K562 (cell line): ENCODE measurements around the gene MT1A. TPM values are rescaled to one million over a fixed set of nuclear protein-coding genes. Genes with fewer than 3 reads are reported as not detected.

Experiments
- CBFA2T2 ChIP-seq: fragments of 450-650 bp; conservative IDR thresholded peaks from 2 replicates; pipeline ENCODE4 v1.6.1; 2017; ENCODE audit warnings: mild to moderate bottlenecking
- CREB1 ChIP-seq, 2 experiments: sonication (generic) in 1 of 2; formaldehyde crosslinking in 1 of 2; IDR thresholded peaks; 2 replicates each; pipeline versions ENCODE4 v1.6.1 to v1.8.0; 2012 to 2022; ENCODE audit warnings: inconsistent platforms in 1 of 2, mild to moderate bottlenecking in 1 of 2, missing genetic modification reagents in 1 of 2, moderate library complexity in 1 of 2
- THRAP3 ChIP-seq: fragments of 450-650 bp; IDR thresholded peaks from 2 replicates; pipeline ENCODE4 v1.6.1; 2016; ENCODE audit warnings: mild to moderate bottlenecking, inconsistent platforms, borderline replicate concordance
- polyA plus RNA-seq, 8 experiments: library from polyadenylated mRNA; depleted of rRNA in 4 of 8; stranded (reverse) in 5 of 8; unstranded in 3 of 8; fragments of >200 nt; fragmentation: Nextera tagmentation in 2 of 8; fragmentation: Illumina TruSeq in 1 of 8; extraction: Ambion mirVana in 2 of 8; extraction: Trizol in 1 of 8; gene quantifications; 2 replicates each; pipeline versions ENCODE4 v1.2.1 to v1.2.3, GENCODE V29; 2011 to 2014; ENCODE audit warnings: inconsistent platforms in 1 of 8, missing spikeins in 1 of 8
- total RNA-seq, 7 experiments: library from RNA; depleted of rRNA in 6 of 7; stranded (reverse); fragments of >200 nt in 6 of 7; fragmentation: Illumina TruSeq in 2 of 7; extraction: Trizol in 2 of 7; gene quantifications; 2 replicates each; pipeline versions ENCODE4 v1.2.1 to v1.2.3, GENCODE V29; 2011 to 2021; ENCODE audit warnings: low replicate concordance in 1 of 7
- TF ChIP-seq, protein P1 (sequence below), 2 experiments: IDR thresholded peaks; 2 replicates each; pipeline ENCODE4 v1.6.1; 2012; ENCODE audit warnings: improper control_type of control experiment in 2 of 2, low read depth in 2 of 2, low read length in 2 of 2, borderline replicate concordance in 1 of 2
- TF ChIP-seq, protein P2 (sequence below): IDR thresholded peaks from 2 replicates; pipeline ENCODE4 v1.6.1; 2014; ENCODE audit warnings: antibody characterized with exemption
- TF ChIP-seq, protein P3 (sequence below): fragments of 450-650 bp; IDR thresholded peaks from one replicate; pipeline ENCODE4 v1.6.1; 2018; ENCODE audit warnings: mild to moderate bottlenecking, moderate library complexity; ENCODE audit not compliant: partially characterized antibody

MT1A gene
- total and polyA plus RNA-seq, 9 of the 15 experiments (the other 6 are each of a cell fraction or from before 2014, with no cell fraction given): 0.23 TPM; not detected in 8

DNA sequence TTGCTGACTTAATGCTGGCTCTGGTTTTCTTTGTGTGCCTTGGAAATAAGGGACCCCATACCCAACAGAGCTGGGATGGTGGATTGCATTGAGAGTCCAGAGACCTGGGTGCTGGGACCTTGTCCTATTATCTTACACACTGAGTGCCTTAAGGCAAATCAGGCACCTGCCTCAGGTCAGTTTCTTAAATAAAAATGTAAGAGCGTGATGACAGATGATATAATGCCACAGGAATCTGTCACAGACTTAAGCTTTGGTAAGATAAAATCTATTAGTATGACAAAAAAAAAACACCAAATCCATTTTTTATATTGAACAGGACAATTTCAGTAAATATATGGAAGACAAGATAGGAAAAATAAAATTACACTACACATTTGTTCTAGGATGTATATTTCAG is 1.6 kb downstream of the MT1A start (continued):
- TF ChIP-seq, protein P1, sequence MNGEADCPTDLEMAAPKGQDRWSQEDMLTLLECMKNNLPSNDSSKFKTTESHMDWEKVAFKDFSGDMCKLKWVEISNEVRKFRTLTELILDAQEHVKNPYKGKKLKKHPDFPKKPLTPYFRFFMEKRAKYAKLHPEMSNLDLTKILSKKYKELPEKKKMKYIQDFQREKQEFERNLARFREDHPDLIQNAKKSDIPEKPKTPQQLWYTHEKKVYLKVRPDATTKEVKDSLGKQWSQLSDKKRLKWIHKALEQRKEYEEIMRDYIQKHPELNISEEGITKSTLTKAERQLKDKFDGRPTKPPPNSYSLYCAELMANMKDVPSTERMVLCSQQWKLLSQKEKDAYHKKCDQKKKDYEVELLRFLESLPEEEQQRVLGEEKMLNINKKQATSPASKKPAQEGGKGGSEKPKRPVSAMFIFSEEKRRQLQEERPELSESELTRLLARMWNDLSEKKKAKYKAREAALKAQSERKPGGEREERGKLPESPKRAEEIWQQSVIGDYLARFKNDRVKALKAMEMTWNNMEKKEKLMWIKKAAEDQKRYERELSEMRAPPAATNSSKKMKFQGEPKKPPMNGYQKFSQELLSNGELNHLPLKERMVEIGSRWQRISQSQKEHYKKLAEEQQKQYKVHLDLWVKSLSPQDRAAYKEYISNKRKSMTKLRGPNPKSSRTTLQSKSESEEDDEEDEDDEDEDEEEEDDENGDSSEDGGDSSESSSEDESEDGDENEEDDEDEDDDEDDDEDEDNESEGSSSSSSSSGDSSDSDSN (IDR thresholded peaks at IDR 0.05; ENCODE audit: borderline replicate concordance in 1 of 2, low read depth in 2 of 2, low read length in 2 of 2): no peak
- TF ChIP-seq, protein P2, sequence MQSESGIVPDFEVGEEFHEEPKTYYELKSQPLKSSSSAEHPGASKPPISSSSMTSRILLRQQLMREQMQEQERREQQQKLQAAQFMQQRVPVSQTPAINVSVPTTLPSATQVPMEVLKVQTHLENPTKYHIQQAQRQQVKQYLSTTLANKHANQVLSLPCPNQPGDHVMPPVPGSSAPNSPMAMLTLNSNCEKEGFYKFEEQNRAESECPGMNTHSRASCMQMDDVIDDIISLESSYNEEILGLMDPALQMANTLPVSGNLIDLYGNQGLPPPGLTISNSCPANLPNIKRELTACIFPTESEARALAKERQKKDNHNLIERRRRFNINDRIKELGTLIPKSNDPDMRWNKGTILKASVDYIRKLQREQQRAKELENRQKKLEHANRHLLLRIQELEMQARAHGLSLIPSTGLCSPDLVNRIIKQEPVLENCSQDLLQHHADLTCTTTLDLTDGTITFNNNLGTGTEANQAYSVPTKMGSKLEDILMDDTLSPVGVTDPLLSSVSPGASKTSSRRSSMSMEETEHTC: no peak
- TF ChIP-seq, protein P3, sequence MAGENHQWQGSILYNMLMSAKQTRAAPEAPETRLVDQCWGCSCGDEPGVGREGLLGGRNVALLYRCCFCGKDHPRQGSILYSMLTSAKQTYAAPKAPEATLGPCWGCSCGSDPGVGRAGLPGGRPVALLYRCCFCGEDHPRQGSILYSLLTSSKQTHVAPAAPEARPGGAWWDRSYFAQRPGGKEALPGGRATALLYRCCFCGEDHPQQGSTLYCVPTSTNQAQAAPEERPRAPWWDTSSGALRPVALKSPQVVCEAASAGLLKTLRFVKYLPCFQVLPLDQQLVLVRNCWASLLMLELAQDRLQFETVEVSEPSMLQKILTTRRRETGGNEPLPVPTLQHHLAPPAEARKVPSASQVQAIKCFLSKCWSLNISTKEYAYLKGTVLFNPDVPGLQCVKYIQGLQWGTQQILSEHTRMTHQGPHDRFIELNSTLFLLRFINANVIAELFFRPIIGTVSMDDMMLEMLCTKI: no peak
- TF ChIP-seq CBFA2T2: no peak
- TF ChIP-seq CREB1 (IDR thresholded peaks at IDR 0.05): no peak
- no peak for TF ChIP-seq CREB1 (CRISPR knock-in tag; IDR thresholded peaks at IDR 0.05)
- TF ChIP-seq THRAP3: no peak
